Left ventricle myocardium inferior (tissue), 1 donor: ENCODE data around the gene LRCH3. TPM values are rescaled to one million over a fixed set of nuclear protein-coding genes. Genes with fewer than 3 reads are reported as not detected.

Source experiments
- DNase-seq: peaks from one replicate; pipeline ENCODE4 v3.0.0-alpha.2; 2020
- H3K27ac ChIP-seq: fragments of 200-600 bp; replicated peaks from 2 replicates; pipeline ENCODE4 v1.8.0; 2021
- H3K27me3 ChIP-seq: fragments of 200-600 bp; 2 replicates; pipeline ENCODE4 v1.8.0; 2021; ENCODE audit warnings: low read depth
- H3K36me3 ChIP-seq: fragments of 200-600 bp; 2 replicates; pipeline ENCODE4 v1.8.0; 2021
- H3K4me1 ChIP-seq: fragments of 200-600 bp; 2 replicates; pipeline ENCODE4 v1.8.0; 2021
- H3K4me3 ChIP-seq: fragments of 200-600 bp; 2 replicates; pipeline ENCODE4 v1.8.0; 2021; ENCODE audit warnings: mild to moderate bottlenecking, moderate library complexity
- H3K9me3 ChIP-seq: fragments of 200-600 bp; replicated peaks from 2 replicates; pipeline ENCODE4 v1.8.0; 2021
- CTCF ChIP-seq: fragments of 200-600 bp; IDR thresholded peaks from 2 replicates; pipeline ENCODE4 v1.8.0; 2021; ENCODE audit warnings: antibody characterized with exemption, mild to moderate bottlenecking, borderline replicate concordance
- intact Hi-C: fragments of 100-400 bp; cut with micrococcal nuclease; formaldehyde crosslinking; loops from one replicate; pipeline ENCODE4 v1.11.0; 2022
- total RNA-seq: library from RNA; stranded (reverse); fragmentation: NEBNext Ultra II Directional; extraction: Animal tissue kit (Norgen Biotek cat#: 25700); gene quantifications from one replicate; pipeline ENCODE4 v1.2.1, GENCODE V29; 2021
- donor health status: DM: no; HTN: yes; CAD: no; lungs with severe emphysema.

The LRCH3 gene
- total RNA-seq, 1 donor from 2014 or later, result 25.8 TPM

GRCh38 chr3:197855571-197855970 lies 64.5 kb downstream of the LRCH3 start:
- DNase-seq, result no peak
- Histone ChIP-seq H3K4me3 (no peak overlapping the region), H3K4me1 (no peaks in the 10 kb centered on the region), H3K36me3 (peaks cover 89% of the 10 kb centered on the region), H3K27me3 (no peaks in the 10 kb centered on the region), H3K27ac (no peak overlapping the region), H3K9me3 (no peaks in the 10 kb centered on the region)
- intact Hi-C loops, result no loop called here
- TF ChIP-seq CTCF, result no peak

- TF ChIP-seq CTCF, result no peak
- Histone ChIP-seq H3K27me3 (no peaks in the 10 kb centered on the region), H3K27ac (no peak overlapping the region), H3K4me3 (no peak overlapping the region), H3K4me1 (no peaks in the 10 kb centered on the region), H3K9me3 (no peaks in the 10 kb centered on the region), H3K36me3 (peaks cover 82% of the 10 kb centered on the region)
- DNase-seq, result no peak
- intact Hi-C loops, result no loop called here
Measured at GRCh38 chr3:197856199-197856816, 65.3 kb downstream of the LRCH3 start.

GRCh38 chr3:197858133-197858532 lies 67.1 kb downstream of the LRCH3 start:
- Histone ChIP-seq H3K9me3 (no peaks in the 10 kb centered on the region), H3K27me3 (no peaks in the 10 kb centered on the region), H3K36me3 (peaks cover 64% of the 10 kb centered on the region), H3K4me3 (no peak overlapping the region), H3K4me1 (no peaks in the 10 kb centered on the region), H3K27ac (no peak overlapping the region)
- no peak for DNase-seq
- no peak for TF ChIP-seq CTCF
- intact Hi-C loops, result no loop called here

- Histone ChIP-seq H3K9me3 (no peaks in the 10 kb centered on the region), H3K36me3 (peaks cover 60% of the 10 kb centered on the region), H3K4me1 (no peaks in the 10 kb centered on the region), H3K27ac (no peak overlapping the region), H3K4me3 (no peak overlapping the region), H3K27me3 (no peaks in the 10 kb centered on the region)
- intact Hi-C loops, result no loop called here
- DNase-seq, result no peak
- TF ChIP-seq CTCF, result no peak
Measured at GRCh38 chr3:197858598-197858997, 67.5 kb downstream of the LRCH3 start.

- no peak for TF ChIP-seq CTCF
- H3K9me3 ChIP-seq, result no peaks in the 10 kb centered on the region
- H3K4me3 ChIP-seq, result no peak overlapping the region
- no peaks in the 10 kb centered on the region for H3K27me3 ChIP-seq
- H3K27ac ChIP-seq, result no peak overlapping the region
- no peak for DNase-seq
- intact Hi-C loops, result no loop called here
- peaks cover 49% of the 10 kb centered on the region for H3K36me3 ChIP-seq
- H3K4me1 ChIP-seq, result no peaks in the 10 kb centered on the region
Measured at GRCh38 chr3:197866035-197866434, 75.0 kb downstream of the LRCH3 start.
